Femur (tissue), 1 donor: ENCODE measurements around the gene NAA10.

ENCODE experiments used
- DNase-seq: peaks from one replicate; pipeline ENCODE4 v3.0.0-alpha.2; 2017

Gene NAA10

DNA sequence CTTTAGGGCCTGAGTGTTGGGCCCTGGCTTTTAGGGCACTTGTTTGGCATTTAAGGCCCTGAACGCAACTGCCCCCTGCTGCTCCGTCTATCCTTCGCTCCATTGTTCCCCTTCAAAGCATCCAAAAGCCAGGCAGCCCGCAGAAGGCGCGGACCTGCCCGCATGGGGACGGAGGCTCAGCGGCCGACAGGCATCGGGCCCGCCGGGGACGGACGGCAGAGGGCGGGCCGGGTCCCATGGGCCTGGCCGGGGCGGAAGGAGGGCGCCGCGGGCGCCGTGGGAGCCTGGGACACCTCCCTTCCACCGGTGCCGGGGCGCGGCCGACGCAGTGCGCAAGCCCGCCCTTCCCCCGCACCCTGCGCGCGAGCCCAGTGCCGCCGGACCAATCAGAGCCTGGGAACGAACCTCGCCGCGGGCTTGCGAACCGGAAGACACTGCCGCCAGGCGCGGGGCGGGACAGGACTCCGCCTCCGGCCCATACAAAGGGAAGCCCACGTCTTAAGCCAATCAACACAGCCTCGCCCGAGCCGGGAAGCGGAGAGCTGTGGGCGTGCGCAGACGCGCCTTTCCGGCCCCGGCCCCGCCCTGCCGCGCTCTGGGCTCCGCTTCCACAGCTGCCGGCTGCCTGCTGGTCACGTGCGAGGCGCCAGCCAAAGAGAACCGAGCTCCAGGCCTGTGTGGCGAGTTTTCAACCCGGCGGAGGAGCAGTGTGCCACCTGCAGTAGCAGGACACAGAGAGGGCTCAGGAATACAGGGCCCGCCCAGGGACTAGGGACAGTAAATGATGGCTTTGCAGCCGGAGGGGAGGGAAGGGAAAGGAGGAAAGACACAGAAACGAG, 6.7 kb downstream of the NAA10 start:
- DNase-seq = peak; percentile 98

DNA sequence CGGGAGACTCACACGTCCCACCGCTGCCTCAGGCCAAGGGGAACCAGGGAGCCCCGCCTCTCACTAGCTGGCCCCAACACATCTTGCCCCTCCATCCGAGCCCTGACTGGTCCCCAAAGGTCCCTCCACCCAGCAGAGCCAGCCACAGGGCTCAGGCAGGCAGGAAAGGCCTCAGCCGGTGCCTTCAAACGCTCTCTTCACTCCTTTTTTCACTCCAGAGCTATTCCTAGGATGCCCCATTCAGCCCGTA, 7.2 kb downstream of the NAA10 start:
- DNase-seq = no peak

DNA sequence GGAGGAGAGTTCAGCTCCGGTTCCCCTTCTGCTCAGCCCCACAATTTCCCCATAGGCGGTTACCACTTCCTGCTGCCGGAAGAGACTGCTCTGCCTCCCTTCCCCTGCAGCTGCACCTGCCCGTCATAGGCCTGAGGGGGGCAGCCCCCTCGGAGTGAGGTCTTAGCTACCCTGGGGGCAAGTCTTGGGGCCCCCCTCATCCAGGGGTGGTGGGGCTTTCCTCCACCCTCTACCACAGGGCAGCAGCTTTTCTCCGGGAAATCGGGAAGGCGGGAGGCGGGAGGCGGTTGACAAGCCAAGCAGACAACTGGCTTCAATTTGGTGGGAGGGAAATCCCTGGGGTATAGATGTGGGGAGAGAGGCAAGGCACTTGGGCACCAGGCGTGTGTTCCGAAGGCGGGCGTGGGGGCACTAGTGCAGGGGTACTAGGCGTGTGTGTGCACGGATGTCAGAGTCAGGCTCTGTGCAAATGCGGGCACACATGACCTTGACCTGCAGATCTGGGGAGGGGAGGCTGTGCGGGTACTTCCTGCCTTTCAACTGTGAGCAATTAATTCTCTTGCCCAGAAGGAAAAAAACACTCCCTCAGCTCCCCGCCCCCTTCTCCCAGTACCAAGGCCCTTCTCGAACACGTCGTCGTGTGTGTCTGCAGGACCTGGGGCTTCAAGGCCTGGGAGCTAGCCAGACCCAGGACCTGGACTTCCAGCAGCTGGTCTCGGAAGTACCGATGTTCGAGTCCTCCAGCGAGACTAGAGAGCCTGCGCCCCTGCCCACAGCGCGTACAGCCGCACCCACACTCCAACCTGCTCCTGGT, 7.8 kb downstream of the NAA10 start:
- peak; percentile 86 for DNase-seq

DNA sequence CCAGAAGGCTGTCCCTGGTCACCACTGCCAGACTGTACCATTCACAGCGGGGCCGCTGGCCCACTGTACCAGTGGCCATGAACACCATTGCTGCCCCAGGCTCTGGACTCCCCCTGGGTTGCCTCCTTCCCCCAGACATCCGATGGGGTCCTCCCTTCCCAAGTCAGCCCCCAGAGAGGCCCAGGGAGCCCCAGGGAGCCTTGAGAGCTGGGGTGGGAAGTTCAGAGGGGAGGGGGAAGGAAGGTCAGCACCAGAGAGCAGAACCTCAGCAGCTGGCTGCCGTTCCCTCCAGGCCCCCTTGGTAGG, 8.3 kb downstream of the NAA10 start:
- DNase-seq = no peak

DNA sequence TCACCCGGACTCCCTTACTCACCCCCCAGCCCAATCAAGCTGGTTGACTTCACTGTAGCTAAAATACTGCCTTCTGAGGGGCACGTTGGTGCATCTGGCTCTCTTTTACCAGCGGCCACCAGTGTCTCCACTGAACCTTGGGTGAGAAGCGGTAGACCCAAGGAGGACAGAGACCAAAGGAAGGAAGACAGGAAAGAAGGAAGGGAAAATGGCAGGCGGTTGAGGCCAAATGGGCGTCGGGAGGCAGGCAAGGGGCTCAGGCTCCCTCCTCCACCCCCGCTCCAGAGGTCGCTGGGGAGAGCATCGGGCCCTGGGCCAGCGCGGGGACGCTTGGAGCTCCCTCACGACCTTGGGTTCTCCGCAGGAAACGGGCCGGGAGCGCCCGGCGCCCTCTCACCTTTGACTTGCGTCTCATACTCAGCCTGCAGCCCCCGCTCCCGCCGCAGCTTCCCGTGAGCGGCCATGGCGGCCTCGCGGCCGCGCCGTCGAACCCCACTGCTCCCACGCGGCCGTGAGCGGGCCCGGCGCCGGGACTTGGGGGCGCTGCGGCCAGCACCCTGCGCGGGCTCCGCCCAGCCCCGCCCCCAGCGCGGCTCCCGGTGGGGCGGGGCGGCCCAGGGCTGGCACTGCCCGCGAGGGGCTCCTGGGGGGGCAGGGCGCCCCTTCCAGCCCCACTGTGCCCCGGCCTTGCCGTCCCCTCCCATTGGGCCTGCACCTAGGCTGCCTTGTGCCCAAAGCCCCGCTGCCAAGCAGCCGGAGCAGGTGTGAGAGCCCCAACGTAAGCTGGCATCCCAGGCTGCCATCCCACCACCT, 8.9 kb downstream of the NAA10 start, which contains the start of gene ARHGAP4:
TSS of gene ARHGAP4 (minus strand) at position 526 of the 813 bp plus-strand sequence. CDS start at position 464, 62 bp downstream.
- no peak for DNase-seq

DNA sequence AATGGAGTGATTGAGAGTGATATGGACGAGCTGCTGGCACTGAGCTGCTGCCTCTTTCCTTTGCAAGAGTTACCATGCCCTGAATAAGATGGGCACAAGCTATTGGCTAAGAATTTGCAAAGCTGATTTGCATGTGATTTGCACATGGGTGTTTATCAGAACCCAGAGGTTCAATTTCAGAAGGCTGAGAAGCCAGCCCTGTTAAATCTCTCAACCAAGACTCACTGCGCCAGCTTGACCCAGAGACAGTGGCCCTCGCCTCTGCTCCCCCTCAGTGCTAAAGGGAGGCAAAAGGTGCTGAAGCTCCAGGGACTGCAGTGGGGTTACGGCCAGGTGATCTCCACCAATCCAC, 9.5 kb downstream of the NAA10 start:
- no peak for DNase-seq

DNA sequence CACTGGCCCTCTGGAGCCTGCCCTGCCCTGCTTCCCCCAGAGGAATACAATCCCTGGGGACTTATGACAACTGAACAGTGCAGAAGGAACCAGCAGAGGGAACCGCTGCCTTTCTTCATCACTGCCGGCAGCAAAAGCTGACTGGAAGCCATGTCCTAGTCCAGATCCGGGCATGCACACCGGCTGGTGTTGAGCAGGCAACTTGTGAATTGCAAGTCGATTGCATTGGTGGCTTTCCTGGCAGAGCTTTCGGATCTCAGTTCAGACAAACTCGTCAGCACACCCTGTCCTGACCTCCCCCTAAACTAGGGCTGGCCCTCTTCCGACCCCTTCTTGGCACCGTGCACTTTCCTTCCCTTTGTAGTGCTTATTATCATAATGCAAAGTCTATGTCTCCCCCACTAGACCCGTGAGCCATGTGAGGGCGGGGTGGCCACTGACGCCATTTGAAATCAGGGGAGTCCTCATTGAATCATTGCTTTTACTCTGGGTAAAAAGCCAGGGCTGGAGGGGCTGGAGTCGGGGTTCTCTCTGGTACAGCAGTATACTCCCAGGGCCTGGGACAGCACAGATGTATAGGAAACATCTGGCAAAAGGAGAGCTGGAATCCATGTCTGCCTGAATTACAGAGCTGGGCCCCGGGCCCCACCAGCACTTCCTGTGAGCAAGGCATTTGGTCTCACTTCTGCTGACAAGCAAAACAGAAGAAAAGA, 10.5 kb downstream of the NAA10 start:
- DNase-seq = peak; percentile 47

DNA sequence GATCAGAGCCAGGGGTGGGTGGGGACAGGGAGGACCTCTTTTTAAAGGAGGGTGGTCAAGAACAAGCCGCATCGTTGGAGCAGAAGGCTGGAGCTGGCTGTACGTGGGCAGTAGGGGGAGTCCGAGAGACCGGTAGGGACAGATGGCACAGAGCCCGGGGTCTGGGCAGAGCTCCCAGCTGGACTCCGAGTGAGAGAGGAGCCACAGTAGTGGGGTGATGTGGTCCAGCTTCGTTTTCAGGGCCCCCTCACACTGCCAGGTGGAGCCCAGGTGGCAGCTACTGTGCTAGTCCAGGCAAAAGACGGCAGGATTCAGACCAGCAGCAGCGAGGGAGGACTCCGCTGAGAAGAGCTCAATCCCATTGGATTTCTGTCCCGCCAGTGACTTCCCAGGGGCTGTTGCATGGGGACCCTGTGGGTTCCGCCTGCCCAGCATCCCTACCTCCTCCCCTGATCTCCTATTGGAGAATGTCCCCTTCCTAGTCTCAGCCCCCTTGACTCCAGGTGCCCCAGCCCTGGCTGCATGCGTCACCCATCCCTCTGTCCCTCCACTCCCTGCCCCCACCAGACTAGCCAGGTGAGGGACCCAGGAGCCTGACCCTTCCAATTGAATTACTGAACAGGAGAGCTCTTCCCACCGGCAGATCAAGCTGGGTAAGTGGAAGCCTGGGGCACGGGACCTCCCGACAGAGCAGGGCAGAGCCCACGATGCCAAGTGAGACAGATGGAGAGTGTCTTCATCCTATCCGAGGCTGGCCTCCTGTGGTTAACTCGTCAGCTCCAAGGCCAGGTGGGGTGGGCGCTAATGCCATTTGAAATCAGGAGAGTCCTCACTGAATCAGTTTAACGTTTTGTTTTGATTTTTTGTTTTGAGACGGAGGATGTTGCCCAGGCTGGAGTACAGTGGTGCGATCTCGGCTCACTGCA, 11.6 kb downstream of the NAA10 start:
- peak; percentile 82 for DNase-seq

DNA sequence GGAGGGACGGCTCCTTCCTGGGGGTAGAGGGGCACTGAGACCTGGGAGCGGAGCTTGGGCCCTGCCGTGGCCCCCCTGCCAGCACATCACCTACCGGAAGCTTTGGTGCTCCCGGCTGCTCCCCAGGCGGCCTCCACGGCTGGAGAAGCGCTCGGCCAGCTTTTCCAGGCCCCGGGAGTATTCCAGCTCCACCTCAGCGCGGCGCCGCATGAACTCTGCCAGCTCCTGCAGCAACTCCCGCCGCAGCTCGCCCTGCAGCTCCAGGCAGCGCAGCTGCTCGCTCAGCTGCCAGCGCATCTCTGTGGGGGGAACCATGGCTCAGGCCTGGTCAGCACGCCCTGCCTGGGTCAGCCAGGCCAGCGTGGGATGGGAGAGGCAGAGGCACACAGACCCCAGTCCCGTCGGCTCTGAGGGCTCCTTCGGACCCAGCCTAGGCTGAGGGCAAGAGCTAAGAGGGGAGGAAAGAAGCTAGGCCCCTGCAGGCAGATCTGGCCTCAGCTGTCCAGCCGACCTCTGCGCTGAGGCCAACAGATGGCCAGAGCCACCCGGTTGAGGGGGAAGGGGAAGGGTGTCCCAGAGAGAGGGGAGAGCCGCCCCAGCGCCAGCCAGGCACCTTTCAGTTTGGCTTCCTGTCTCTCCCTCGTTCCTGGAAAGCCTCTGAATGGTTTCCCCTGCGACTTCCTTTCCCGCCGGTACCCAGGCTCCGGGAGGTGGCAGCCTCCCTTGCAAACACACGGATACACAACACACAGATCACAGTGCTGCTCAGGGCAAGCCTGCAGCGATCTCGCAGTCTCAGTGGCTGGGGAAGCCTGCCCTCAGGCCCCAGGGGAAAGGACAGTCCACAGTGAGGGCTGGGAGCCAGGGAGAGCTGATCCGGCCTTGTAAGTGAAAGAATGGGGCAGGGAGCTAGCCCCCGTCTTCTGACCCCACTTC, 13.1 kb downstream of the NAA10 start:
- DNase-seq = no peak

DNA sequence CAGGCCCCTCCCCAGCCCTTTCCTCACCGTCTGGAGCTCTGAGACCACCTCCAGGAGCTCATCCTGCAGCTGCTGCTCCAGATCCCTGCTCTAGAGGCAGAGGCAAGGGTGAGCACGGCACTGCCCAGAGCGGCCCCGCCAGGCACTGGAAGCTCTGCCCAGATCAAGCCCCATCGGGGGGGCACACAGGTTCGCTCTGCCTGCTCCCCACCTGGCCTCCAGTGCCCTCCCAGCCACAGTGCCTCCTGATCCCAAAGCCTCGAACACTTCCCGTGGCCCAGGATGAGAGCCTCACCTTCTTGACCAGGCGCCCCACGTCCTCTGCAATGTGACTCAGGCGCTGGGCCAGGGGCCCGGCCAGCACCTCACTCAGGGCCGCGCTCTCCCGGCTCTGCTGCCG, 13.8 kb downstream of the NAA10 start:
- no peak for DNase-seq

DNA sequence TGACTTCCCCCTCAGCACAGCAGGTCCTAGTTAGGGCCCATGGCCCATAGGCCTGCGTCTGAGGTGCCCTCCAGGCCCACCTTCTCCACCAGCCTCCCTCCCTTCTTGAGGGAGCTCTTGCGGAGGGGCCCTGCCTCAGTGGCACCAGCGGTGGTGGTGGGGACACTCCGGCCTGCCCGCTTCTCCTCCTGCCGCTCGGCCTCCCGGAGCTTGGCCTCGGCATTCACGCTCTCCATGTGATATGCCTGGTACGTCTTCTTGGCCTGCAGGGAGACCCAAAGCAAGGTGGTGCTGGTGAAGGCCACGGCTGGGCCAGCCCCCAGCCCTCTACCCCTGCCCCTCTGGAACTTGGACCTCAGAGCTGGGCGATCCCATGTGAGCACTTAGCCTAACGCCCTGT, 14.3 kb downstream of the NAA10 start:
- DNase-seq = no peak

DNA sequence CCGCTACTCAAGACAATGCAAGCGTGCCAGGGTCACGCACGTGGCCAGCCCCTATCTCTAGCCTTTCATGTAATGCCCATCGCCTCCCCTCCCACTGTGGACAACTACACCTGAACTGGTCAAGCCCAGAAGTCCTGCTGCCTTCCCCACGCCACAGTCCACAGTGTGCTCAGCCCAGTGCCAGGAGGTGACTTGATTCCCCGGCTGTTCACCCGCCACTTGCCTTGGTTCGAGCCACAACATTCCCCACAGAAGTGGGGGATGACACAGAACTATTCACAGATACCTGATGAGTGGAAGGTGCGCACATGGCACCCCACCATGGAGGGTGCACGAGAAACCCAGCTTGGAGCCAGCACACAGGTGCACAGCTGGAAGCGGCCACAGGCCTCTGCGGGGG, 15.6 kb downstream of the NAA10 start:
- no peak for DNase-seq

DNA sequence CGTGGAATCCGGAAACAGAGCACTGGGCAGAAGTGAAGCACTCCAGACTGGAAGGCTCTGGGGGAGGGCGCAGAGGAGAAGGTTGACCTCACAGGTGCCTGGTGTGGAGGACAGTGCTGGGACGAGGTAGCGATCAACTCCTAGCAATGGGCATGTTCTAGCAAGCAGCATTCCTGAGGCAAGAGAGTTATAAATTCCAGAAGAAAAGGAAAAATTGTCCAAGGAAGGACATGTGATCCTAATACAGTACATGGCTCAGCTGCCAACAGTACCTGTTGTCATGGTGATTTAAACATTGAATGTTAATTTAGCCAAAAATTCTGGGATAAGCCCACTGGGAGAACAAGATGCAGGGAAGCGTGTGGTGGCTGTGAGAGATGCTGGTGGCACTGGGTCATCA, 17.0 kb downstream of the NAA10 start:
- DNase-seq = peak; percentile 13

DNA sequence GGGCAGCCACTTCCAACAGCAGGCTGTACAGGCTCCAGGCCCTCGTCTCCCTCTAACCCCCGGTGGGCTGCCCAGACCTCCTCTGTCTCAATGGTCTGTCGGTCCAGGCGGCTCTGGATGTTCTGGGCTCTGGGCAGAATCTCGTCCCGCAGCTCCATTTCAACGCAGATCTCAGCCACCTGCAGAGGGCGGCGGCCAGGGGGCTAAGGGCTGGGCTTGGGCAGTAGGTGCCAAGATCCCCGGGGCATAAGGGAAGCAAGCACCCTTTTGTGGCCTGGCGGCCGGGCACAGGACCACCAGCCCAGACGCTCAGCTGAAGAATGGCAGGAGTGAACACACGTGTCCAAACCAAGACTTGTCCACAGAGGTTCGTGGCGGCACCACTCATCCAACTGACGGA, 21.1 kb downstream of the NAA10 start:
- no peak for DNase-seq

DNA sequence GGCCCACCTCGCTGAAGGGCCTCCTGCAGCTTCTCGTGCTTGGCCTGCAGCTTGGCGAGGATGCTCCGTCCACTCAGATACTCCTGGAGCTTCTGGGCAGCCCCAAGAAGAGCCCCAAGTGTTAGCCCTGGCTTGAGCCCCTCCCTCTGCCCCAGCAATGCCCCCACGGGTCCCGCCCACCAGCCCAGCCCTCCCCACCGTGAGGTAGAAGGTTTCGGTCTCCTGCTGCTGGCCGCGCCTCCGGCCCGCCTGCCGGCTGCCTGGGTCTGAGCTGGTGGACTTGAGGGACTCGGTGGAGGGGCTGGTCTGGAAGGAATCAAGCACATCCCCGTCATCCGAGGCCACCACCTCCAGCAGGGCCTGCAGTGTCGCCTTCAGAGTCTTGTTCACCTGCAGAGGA, 21.6 kb downstream of the NAA10 start:
- DNase-seq = no peak

DNA sequence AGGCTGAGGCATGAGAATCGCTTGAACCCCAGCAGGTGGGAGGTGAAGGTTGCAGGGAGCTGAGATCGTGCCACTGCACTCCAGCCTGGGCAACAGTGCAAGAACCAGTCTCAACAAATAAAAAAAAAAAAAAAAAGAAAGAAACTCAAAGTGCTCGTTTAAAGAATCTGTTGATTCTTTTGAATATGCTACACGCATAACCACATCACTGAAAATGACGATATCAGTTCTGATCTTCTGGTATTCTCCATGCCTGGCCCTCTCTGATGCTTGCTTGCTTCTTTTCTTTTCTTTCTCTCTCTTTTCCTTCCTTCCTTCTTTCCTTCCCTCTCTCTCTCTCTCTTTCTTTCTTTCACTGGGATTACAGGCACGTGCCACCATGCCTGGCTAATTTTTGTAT, 23.0 kb downstream of the NAA10 start:
- DNase-seq = no peak

DNA sequence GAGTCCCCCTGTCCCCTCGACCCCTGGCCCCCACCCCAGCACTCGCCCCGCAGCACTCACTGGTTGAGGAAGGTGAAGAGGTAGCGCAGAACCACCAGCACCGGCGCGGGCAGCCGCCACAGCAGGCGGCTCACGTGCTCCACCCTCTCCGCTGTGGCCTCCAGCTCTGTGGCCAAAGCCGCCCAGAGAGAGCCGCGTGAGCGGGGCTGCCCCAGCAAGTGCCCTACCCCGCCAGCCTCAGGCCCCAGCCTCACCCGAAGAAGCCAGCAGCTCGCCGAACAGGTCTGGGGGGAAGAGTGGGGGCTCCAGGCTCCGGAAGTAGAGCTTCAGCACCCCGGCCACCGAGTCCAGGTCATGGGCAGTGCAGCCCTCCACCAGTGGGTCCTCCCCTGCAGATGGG, 24.4 kb downstream of the NAA10 start:
- DNase-seq = no peak

DNA sequence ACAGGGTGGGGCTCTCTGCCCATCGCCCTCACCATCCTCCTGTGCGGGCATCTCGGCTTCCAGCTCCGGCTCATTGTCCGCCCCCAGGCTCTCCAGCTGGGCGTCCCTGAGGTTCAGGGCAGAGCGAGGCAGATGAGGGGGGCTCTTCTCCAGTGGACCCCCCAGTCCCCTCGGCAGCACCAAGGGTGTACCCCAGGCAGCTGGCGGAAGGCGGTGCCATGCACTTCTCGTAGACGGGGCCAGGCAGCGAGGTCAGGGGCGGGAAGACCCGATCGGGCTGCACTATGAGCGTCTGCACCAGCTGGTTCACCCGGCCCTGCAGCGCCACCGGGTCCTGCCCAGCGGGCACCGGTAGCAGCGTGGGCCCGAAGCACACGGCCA, 24.9 kb downstream of the NAA10 start:
- DNase-seq = no peak

DNA sequence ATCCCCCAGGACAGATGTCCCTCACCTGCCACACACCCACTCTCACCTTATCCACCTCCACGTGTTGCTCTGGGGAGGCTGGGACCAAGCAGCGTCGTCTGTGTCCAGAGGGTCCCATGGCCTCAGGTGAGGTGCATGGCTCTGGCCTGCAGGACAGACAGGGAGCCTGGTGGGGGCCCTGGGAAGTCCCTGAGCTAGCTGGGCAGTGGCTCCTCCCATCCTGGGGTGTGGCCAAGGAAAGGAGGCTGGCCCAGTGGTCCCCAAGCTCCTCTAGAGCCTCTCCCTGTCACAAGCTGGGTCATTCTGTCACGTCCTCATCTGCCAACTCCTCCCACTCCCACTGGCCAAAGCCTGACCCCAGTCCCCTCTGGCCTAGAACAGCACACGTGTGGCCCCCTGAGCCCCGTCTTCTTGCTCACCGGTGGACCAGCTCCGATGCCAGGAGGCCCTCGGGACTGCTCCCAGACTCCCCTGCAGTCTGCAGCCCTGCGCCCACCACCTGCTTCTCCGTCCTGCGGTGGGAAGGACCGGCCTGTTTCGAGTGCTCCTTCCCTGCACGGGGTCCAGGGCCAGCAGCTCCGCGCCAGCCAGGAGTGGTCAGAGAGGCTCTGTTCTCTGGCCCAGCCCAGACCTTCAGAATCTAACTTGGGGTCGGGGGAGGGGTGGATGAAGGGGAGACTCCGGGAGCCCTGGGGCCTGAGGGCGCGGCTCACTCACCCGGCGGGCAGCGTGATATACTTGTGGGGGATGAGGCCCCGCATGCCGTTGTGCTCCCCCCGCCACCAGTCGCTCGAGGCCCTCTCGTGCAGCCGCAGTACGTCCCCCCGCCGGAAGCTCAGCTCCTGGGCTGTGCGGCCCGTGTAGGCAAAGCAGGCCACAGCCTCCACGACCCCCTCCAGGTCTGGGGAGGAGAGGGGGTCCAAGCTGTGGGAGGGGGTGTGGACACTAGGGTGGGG, 25.5 kb downstream of the NAA10 start:
- peak; percentile 17 for DNase-seq
